Tibial nerve (tissue), 4 donors: ENCODE measurements around the gene HOXC10. TPM values are rescaled to one million over a fixed set of nuclear protein-coding genes. Genes with fewer than 3 reads are reported as not detected.
A peak's percentile ranks its signal among the peaks of the same experiment; 100 is the strongest.

ENCODE experiments used
- DNase-seq, 2 donors: peaks; one replicate each; pipeline ENCODE4 v3.0.0-alpha.2; 2019; ENCODE audit warnings: low spot score in 2 of 2
- H3K27ac ChIP-seq, 4 donors: fragments of 200-600 bp; sonication (generic) in 3 of 4; one replicate each; pipeline ENCODE4 v1.5.1; 2017 to 2019; ENCODE audit warnings: mild to moderate bottlenecking in 1 of 4
- H3K27me3 ChIP-seq, 2 donors: fragments of 200-600 bp; sonication (generic) in 1 of 2; one replicate each; pipeline versions ENCODE4 v1.5.1 to v1.6.0; 2017 to 2019
- H3K36me3 ChIP-seq, 3 donors: fragments of 200-600 bp; sonication (generic); one replicate each; pipeline ENCODE4 v1.5.1; 2018 to 2019
- H3K4me1 ChIP-seq, 4 donors: fragments of 200-600 bp; sonication (generic) in 3 of 4; one replicate each; pipeline ENCODE4 v1.5.1; 2017 to 2019
- H3K4me3 ChIP-seq, 4 donors: fragments of 200-600 bp; sonication (generic) in 3 of 4; one replicate each; pipeline ENCODE4 v1.5.1; 2017 to 2019; ENCODE audit warnings: mild to moderate bottlenecking in 1 of 4, moderate library complexity in 1 of 4
- H3K9me3 ChIP-seq, 4 donors: fragments of 200-600 bp; sonication (generic) in 3 of 4; one replicate each; pipeline ENCODE4 v1.5.1; 2017 to 2019
- CTCF ChIP-seq, 5 experiments: fragments of 200-600 bp in 3 of 5; fragments of 450-650 bp in 2 of 5; sonication (generic) in 3 of 5; IDR thresholded peaks; one replicate each; pipeline ENCODE4 v1.5.1; 2016 to 2019; ENCODE audit warnings: antibody characterized with exemption in 5 of 5, mild to moderate bottlenecking in 3 of 5, moderate library complexity in 2 of 5
- EP300 ChIP-seq, 2 donors: sonication (generic); formaldehyde crosslinking; IDR thresholded peaks; one replicate each; pipeline ENCODE4 v1.6.1; 2017; ENCODE audit warnings: antibody characterized with exemption in 2 of 2, mild to moderate bottlenecking in 1 of 2
- POLR2A ChIP-seq, 2 donors: fragments of 450-650 bp; IDR thresholded peaks; one replicate each; pipeline ENCODE4 v1.6.1; 2017; ENCODE audit warnings: antibody characterized with exemption in 2 of 2, mild to moderate bottlenecking in 2 of 2, moderate library complexity in 2 of 2
- WGBS, 2 donors: methylation state at CpG; one replicate each; pipeline ENCODE4 v1.1.5; 2018; 5-methylcytosine and 5-hydroxymethylcytosine counted together
- total RNA-seq, 4 donors: library from RNA; depleted of rRNA; stranded (reverse); fragments of >200 nt; gene quantifications; one replicate each; pipeline ENCODE4 v1.1.0, GENCODE V29; 2016

HOXC10 gene
- 1 to 10 TPM; 1.7 to 6.1 (median 2.5) TPM for total RNA-seq

GRCh38 chr12:53984901-53985691, at the start of gene HOXC10:
Gene HOXC10 (plus strand): TSS chr12:53985146. CDS start chr12:53985260, 114 bp downstream.
- WGBS, 2 donors = 1 to 2% methylated on average over 34 to 43 of the region's 55 CpGs
- TF ChIP-seq POLR2A (IDR thresholded peaks at IDR 0.05) (peak in 1 of 2 donors; percentile 24), CTCF (IDR thresholded peaks at IDR 0.05) (peak; percentile 71 to 89 (median 80)), EP300 (IDR thresholded peaks at IDR 0.05) (peak in 1 of 2 donors; percentile 76)
- peak within 1 kb of the TSS; percentile 36 to 66 (median 50) for H3K4me3 ChIP-seq
- H3K27me3 ChIP-seq = peaks cover 0 to 92% of the 10 kb centered on the region in 2 donors
- H3K4me1 ChIP-seq = peaks cover 0 to 46% (median 11%) of the 10 kb centered on the region in 4 donors
- peak within 1 kb of the TSS; percentile 68 to 88 (median 76) for H3K27ac ChIP-seq
- no peaks in the 10 kb centered on the region for H3K36me3 ChIP-seq
- DNase-seq = peak; percentile 93 to 95
- H3K9me3 ChIP-seq = no peaks in the 10 kb centered on the region

- DNase-seq = no peak
- H3K4me3 ChIP-seq = no peak overlapping the region
- peaks cover 12 to 100% of the 10 kb centered on the region in 2 donors for H3K27me3 ChIP-seq
- TF ChIP-seq CTCF (IDR thresholded peaks at IDR 0.05) (no peak), POLR2A (IDR thresholded peaks at IDR 0.05) (no peak), EP300 (IDR thresholded peaks at IDR 0.05) (no peak)
- no peak overlapping the region for H3K27ac ChIP-seq
- WGBS, 2 donors = 10 to 11% methylated on average over 49 of the region's 49 CpGs
- H3K36me3 ChIP-seq = no peaks in the 10 kb centered on the region
- H3K9me3 ChIP-seq = no peaks in the 10 kb centered on the region
- peaks cover 0 to 32% (median 5%) of the 10 kb centered on the region in 4 donors for H3K4me1 ChIP-seq
Observed at GRCh38 chr12:53935383-53936341, 49.3 kb upstream of the HOXC10 start.

- Histone ChIP-seq H3K27me3 (peaks cover 11 to 100% of the 10 kb centered on the region in 2 donors), H3K27ac (no peak overlapping the region), H3K36me3 (no peaks in the 10 kb centered on the region), H3K4me1 (peaks cover 0 to 32% (median 5%) of the 10 kb centered on the region in 4 donors), H3K9me3 (no peaks in the 10 kb centered on the region), H3K4me3 (no peak overlapping the region)
- no peak for DNase-seq
- no peak for TF ChIP-seq POLR2A (IDR thresholded peaks at IDR 0.05)
- TF ChIP-seq CTCF (IDR thresholded peaks at IDR 0.05) = no peak
- no peak for TF ChIP-seq EP300 (IDR thresholded peaks at IDR 0.05)
- WGBS, 2 donors = 5 to 17% methylated on average over 12 of the region's 12 CpGs
Observed at GRCh38 chr12:53937099-53937498, 47.8 kb upstream of the HOXC10 start.

- no peak overlapping the region for H3K27ac ChIP-seq
- TF ChIP-seq POLR2A (IDR thresholded peaks at IDR 0.05) = no peak
- 15 to 18% methylated on average over 23 of the region's 23 CpGs for WGBS, 2 donors
- H3K9me3 ChIP-seq = no peaks in the 10 kb centered on the region
- DNase-seq = no peak
- peaks cover 0 to 32% (median 5%) of the 10 kb centered on the region in 4 donors for H3K4me1 ChIP-seq
- peaks cover 11 to 100% of the 10 kb centered on the region in 2 donors for H3K27me3 ChIP-seq
- H3K4me3 ChIP-seq = peak overlapping the region in 1 of 4 donors; percentile 34
- H3K36me3 ChIP-seq = no peaks in the 10 kb centered on the region
Observed at GRCh38 chr12:53937596-53938325, 47.2 kb upstream of the HOXC10 start.
